GM18498 (cell line): ENCODE data around the gene RGS7.
A peak's percentile ranks its signal among the peaks of the same experiment; 100 is the strongest.
"Not testable (repeated sequence)": the region's sequence is repeated elsewhere in the genome, so short reads cannot be mapped to it uniquely, and the experiment has no call there.

ENCODE experiments used
- ATAC-seq: cut with Tn5 transposase; IDR thresholded peaks from one replicate; pipeline ENCODE4 v1.9.1; 2021; ENCODE audit warnings: mild to moderate bottlenecking, moderate library complexity; ENCODE audit not compliant: unreplicated experiment

The RGS7 gene

DNA sequence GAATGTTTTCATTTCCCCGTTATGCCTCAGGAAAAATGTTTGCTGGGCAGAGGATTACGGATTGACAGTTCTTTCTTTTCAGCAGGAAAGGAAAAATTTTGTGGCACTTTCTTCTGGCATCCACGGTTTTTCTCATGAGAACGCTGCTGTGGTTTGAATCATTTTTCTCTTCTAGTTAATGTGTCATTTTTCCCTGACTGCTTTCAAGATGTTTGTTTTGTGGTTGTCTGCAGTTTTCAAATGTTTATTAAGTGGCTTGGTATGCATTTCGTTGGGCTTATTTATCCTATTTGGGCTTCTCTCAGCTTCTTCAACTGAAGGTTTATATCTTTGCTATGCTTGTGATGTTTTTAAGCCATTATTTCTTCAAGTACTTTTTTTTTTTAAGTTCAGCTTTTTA, 359.0 kb downstream of the RGS7 start:
- ATAC-seq: no peak

DNA sequence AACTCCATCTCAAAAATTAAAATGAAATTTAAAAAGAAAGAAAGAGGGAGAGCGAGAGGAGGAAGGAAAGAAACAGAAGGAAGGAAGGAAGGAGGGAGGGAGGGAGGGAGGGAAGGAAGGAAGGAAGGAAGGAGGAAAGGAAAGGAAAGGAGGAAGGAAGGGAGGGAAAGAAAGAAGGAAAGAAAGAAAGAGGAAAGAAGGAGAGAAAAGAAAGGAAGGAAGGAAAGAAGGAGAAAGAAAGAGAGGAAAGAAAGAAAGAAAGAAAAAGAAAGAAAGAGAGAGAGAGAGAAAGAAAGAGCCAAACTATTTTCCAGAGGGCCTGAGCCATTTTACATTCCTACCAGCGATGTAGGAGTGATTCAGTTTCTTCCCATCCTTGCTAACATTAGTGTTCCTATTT, 364.0 kb downstream of the RGS7 start:
- ATAC-seq: no peak

- no peak for ATAC-seq
Observed at GRCh38 chr1:240991230-240991629, 365.8 kb downstream of the RGS7 start.

GRCh38 chr1:240987928-240988327, 369.1 kb downstream of the RGS7 start:
- no peak for ATAC-seq

DNA sequence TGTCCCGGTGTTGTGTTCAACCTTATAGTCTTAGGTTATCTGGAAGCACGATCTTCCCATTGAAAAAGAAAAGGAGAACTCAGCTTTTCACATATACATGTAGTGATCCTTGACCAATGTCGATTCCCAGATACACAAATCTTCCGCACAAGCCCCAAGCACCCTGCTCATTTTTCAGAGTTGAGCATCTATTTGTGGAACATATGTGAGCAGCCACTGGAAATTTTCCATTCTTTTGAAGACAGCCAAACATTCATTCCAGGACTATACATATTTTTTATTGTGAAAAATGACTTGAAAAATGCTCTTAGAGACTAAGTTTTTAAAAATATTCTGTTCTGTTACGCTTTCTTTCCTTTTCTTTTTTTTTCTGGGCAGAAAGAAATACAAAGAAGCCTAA, 371.9 kb downstream of the RGS7 start:
- no peak for ATAC-seq

DNA sequence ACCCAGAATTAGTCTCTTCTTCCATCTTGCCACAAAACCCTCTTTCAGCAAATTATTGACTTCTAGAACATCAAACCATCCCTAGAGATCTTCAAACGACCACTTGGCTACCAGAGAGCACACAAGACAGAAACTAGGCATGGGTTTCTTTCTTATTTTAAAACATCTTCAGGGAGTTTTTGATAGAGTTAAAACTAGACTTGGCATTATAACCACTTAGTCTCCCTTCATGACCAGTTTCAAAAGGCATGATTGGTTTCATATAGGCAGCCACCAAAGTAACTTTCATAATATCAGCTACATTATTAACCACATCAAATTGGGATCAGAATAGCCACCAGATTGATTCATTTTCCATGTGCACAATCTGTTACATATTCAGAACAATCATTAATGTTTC, 376.7 kb downstream of the RGS7 start:
- ATAC-seq: no peak

DNA sequence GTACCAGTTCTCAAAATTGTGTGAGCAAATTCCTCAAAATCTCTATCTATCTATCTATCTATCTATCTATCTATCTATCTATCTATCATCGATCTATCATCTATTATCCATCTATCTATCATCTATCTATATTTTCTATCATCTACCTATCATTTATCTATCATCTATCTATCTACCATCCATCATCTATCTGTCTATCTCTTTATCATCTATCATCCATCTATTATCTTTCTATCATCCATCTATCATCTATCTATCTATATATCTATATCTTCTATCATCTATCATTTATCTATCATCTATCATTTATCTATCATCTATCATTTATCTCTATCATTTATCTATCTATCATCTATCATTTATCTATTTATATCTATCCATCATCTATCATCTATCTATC, 380.3 kb downstream of the RGS7 start:
- no peak for ATAC-seq

GRCh38 chr1:240973875-240974274, 383.1 kb downstream of the RGS7 start:
- ATAC-seq: no peak

- ATAC-seq: not testable (repeated sequence)
Observed at GRCh38 chr1:240972059-240972458, 384.9 kb downstream of the RGS7 start.

- no peak for ATAC-seq
Observed at GRCh38 chr1:240970253-240970652, 386.8 kb downstream of the RGS7 start.

GRCh38 chr1:240968864-240969263, 388.1 kb downstream of the RGS7 start:
- no peak for ATAC-seq

DNA sequence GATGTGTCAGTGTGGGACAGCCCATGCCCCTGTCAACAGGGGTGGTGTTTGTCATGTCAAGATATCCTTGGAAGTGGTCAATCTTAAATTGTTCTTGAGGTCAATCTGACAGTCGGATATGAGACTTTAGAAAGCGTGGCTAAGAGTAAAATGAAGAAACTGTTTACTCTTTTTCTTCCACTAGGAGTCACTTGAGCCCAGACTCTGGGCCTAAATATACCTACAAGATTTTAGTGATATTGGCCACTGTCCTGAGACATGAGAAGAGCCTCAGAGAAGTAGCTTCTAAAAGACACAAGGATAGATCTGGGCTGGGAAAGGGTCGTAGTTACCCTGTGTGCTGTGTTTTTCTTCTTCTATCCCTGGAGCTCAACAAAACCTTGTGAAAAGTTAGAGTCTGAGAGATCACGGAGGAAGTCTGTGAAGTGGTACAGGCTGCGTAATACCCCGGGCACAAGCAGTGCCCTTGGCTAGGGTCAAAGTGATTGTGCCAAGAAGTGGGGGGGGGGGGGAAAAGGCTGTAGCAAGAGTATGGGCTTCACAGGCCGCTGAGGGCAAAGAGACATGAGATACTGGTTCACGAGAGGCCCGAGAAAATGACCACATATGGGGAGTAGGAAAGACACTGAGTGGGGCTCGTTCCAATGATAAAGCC, 389.8 kb downstream of the RGS7 start:
- no peak for ATAC-seq

DNA sequence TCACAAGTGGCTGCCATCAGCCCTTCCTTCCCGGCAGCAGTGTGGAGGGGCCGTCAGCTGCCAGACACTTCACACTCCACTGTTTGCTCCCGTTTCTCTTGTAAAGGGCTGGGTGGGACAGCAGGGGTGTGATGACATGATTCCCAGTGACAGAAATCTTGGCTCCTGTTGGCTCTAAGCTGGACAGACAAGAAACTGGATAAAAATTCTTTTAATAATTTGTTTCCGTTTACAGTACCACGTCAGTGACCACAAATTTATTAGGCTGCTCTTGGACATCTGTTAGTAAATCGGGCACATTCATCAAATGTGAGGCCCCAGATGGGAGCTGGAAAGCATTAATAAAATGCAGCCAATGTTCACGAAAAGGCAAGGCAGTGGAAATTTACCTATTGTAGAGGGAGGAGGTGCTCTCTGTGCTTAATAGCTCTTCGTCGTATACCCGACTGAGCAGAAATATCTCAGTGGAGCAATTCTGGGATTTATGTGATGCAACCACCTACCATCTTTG, 391.4 kb downstream of the RGS7 start:
- ATAC-seq: no peak

- ATAC-seq: no peak
Observed at GRCh38 chr1:240962086-240962485, 394.9 kb downstream of the RGS7 start.

DNA sequence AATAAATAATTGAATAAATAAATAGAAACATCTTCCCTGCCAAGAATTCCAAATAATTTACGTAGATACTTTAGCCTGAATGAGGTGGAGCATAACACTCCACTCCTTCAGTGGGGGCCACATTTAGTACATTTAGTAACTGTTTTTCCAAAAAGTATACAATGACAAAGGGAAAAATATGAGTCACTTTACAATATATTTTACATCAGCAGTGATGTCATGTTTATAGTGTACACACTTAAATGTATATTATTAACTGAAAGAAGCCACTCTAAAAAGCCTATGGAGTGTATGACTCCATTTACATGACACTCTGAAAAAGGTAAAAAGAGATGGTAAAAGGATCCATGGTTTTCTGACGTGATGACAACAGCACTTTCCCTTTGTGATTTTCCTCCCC, 400.6 kb downstream of the RGS7 start:
- ATAC-seq: no peak

- no peak for ATAC-seq
Observed at GRCh38 chr1:240956020-240956419, 401.0 kb downstream of the RGS7 start.

- no peak for ATAC-seq
Observed at GRCh38 chr1:240947438-240948224, 409.4 kb downstream of the RGS7 start.

- ATAC-seq: peak; percentile 69
Observed at GRCh38 chr1:240946926-240947325, 410.1 kb downstream of the RGS7 start.

DNA sequence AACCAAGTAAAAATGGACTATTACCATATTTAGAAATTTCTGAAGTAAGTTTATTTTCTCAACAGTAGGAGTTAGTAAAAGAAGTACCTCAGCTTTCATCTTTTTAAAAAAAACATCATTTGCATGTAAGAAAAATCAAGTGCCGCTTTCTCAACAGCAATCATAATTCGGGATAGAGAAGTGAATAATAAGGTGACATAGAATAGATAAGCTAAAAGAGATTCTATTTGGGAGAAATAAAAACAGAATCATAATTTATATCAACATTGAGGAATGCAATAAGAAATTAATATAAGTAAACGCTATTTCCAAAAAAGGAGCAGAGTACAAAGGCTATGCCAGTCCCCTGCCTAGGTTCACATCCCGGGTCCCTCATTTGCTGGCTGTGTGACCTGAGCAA, 414.1 kb downstream of the RGS7 start:
- no peak for ATAC-seq

- no peak for ATAC-seq
Observed at GRCh38 chr1:240941701-240942370, 415.2 kb downstream of the RGS7 start.

- ATAC-seq: no peak
Observed at GRCh38 chr1:240936911-240937668, 419.9 kb downstream of the RGS7 start.
